ENCODE measurements around the gene CSAD.
A peak's percentile ranks its signal among the peaks of the same experiment; 100 is the strongest.

The CSAD gene

DNA sequence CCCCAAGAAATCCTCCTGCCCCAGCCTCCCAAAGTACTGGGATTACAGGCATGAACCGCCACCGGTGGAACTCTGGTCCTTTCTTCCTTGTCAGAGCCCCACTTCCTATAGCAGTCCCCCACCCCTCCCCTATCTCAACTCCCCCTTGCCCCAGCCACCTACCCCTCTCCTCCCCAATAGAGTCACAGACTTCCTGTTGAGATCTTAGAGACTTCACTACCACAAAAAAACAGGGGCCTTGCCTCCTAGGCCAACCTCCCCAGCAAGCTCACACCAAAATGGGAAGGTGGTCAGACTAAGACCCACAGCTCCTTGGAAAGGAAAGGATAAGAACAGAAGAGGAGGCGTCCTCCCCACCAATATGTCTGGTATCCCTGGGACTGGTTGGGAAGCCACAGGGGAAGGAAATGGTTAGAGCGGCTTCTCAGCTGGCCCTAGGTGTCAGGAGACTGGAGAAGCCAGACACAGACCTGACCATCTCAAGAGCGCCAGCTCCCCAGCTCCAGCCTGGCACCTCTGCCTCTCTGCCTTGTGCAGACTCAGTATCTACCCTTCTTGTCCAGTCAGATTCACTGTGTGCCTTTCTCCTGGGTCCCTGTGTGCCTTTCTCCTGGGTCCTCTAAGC, 17.9 kb upstream of the CSAD start:
- DNase-seq, result no peak

DNA sequence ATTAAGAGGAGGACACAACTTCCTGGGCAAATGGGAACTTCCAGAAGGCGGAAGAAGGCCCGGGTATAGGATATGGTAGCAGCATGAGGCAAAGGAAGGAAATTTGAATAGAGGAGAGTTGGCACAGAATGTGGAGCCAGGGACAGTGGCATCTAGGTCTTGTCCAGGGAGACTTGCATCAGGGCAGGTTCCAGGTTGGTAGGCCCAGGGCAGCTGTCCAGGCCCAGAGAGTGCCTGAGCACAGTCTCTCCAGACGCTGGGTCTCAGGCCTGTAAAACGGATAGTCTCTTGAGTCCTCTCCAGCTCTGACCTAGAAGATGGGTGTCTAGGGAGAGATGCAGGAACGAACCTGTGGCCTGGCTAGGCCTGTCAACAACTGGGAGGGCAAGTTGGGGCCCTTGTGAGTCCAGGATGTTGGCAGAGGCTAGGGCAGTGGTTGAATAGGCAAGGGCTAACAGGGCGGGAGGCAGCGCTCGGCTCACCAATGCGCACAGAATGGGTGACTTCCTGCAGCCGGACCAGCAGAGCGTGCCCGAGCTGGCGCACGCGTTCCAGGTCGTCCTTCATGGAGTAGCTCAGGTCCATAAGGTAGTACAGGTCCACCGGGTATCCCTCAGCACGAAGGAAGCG, 16.4 kb upstream of the CSAD start:
- DNase-seq, result no peak

DNA sequence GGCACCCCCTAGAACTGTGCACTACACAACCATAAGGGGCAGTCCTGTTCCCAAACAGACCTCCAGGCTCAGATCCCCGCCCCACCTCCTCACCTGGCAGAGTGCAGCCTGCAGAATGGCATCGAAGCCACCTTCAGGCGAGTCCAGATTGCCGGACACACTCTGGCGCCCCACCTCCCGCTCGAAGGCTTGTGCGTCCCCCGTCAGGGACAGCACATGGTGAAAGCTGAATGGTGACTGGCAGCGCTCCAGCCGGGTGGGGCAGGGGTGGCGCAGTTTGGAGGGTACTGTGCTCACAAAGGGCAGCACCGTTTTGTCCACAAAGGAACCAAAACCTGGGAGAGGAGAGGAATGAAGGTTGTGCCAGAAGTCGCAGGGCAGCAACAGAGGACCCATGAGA, 15.8 kb upstream of the CSAD start:
- DNase-seq, result no peak

DNA sequence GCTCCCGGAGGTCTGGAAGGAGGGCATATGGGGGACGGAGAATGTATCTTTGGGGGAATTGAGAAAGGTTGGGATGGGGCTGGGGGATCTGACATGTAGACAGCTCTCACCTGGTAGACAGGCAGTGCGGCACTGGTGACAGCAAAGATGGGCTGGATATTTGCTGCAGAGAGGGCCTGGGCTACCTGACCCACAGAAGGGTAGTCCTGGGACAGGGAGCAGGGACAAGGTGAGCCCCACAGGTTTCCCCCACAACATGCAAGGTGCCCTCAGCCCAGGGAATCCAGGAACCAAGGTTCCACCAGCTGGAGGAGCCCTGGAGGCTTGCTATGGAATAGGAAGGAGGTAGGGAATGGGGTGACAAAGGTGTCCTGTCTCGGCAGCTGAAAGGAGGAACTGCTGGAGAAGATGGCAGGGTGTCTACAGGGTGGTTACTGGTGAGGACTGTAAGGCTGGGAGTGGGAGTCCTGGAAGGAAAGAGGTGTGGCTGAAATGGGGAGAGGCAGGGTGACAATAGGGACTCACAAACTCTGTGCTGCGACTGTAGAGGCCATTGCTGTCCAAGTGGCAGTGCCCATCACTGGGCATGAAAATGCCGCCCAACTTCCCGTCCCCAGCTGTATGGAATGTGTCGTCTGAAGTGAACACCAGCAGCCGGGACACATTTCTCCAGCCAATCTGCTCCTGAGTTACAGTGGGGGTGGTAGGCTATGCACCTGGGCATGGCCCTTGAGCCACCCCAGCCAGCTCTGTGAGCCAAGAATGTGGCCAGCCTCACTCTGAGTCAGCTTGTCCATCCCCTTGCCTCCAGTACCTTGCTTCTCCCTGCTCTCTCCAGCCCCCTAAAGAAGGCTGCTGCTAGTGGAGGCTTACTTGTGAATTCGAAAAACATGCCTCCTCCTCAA, 15.0 kb upstream of the CSAD start:
- DNase-seq, result no peak

DNA sequence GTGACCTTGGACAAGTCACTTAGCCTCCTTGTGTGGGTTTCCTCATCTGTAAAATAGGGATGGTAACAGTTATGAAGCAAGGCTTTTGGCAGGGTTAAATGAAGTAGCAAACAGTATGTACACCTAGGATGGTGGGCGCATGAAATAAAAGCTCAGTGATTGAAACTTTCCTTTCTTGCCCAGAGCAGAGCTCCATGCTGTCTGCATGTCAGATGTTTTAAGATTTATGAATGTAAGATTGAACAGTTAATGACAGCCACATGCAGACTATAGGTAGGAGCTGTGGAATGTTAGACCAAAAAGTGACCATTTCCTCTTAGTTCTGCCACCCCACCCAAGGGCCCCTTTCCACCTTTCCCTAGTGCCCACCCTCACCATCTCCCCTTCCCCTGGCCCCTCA, 14.2 kb upstream of the CSAD start:
- no peak for DNase-seq

DNA sequence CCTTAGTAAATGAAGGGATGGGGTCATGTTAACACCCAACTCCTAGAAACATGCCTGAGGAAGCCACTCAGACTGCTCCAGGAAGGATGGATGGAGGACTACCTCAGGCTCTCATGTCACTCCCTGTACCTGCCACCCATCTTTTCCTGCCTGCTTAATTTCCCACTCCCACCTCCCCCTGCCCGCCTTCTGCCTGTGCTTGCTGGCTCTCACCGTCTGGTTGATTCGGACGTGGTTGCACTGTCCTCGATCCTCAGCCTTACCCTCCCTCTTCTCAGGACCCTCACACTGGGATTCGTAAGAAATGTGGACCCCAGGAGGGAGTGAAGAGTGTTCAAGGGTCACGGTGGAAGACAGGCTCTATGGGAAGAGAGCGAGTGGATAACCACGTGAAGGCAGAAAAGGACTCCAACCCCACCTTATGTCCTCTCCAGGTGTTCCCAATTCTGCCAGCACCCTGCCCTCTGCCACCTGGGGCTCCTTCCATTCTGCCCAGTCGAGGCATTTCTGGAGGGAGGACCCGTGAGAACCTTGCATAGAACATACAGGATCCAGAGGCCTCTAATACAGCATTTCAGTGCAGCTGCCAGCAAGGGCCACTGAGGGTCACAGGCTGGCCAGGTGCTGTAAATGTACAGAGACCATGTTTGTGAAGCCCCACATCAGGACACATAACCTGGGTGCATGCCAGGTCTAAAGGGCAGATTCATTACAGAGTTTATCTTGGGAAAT, 13.4 kb upstream of the CSAD start:
- DNase-seq, result no peak

DNA sequence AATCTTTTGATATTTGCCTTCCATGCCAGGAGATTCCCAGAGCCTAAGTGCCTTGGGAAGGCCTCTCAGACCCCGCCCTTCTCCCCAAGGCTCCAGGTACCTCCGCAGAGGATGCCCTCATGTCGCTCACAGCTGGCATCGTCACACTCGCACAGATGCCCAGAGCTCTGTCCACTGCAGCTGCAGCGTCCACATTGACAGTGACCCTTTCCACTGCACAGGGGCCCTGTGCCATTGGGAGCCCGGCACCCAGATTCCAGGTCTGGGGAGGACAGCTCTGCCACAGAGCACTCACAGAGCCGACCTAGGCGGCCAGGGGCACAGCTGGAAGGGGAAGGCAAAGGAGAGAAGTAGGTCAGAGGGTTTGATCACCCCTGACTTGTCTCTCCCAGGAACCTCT, 12.3 kb upstream of the CSAD start:
- DNase-seq, result no peak

DNA sequence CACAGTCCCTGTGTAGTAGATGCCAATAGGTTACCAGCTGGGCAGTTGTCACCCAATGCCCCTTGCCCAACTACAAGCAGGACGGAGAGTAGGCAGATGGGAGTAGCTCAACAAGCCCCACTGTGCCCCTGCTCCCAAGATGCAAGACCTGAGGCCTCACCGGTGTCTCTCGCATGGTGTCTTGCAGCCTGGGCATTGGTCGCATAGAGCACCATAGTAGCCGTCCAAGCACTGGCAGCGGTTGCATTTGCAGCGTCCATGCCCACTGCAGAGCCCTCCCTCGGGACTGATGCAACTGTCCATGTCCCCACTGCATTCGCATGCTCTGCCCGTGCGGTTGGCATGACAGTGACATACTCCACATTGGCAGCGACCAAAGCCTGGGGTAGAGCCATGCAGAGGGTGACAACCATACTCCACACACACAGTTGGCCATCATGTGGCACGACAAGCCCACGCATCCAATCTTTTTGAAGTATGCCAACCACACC, 11.9 kb upstream of the CSAD start:
- DNase-seq, result no peak

DNA sequence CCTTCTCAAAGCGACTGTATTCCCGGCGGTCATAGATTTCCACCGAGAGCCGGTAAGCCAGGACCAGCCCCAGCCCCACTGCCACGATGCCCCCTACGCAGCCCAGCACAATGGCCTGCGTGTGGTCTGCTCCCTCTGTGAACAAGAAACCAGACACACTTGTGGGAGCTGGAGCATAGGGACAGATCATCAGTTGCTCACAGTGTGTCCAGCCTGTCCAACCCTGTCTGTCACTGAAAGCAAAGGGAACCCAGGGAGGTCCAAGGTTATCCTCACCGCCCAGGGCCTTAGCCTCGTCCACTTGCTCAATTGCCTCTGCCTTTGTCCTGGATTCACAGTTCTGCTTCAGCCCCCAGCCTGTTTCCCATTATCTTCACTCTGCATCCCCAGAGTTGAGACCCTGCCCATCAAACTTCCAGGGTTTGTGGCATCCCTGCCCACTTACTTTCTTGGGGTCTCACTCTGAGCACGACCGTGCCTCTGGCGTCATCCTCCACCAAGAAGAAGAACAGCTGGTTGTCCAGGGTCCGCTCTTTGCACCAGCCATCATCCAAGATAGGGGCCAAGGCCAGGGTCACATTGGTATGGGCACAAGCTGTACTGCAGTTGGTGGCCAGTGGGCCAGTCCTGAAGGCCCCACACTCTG, 11.3 kb upstream of the CSAD start:
- no peak for DNase-seq

DNA sequence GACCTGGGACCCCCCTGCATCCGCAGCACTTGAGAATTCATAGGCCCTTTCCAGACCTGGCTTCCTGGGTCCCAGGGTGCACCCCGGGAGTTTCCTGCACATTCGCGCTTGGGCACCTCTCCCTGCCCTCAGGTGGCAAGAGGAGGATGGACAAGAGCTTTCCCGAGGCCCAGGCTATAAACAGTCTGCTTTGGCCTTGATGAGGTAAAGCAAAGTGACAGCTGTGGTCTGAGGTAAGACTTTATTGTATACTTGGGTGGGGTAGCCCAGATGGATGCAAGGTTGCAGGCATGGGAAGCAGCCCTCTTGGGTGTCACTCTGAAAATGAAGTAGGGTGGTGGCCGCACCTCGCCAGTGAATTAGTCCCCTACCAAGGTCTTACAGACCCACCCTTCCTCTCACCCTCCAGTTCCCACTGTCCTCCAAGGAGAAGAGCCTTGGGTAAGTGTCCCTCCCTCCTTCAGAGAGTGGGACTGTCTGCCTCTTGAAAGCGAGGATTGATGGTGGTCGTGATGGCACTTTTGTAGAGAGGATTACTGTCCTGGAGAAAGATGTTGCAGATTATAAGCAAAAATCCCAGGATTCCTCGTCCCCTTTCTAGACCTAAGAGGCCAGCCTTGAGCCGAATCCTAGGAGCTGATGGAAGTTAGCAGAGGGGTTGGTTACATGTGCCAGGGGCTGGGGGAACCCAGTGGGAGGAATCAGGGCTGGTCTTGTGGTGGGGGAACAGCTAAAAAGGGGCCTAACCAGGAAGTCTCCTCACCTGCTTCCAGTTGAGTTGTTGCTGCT, 10.6 kb upstream of the CSAD start:
- DNase-seq, result no peak

DNA sequence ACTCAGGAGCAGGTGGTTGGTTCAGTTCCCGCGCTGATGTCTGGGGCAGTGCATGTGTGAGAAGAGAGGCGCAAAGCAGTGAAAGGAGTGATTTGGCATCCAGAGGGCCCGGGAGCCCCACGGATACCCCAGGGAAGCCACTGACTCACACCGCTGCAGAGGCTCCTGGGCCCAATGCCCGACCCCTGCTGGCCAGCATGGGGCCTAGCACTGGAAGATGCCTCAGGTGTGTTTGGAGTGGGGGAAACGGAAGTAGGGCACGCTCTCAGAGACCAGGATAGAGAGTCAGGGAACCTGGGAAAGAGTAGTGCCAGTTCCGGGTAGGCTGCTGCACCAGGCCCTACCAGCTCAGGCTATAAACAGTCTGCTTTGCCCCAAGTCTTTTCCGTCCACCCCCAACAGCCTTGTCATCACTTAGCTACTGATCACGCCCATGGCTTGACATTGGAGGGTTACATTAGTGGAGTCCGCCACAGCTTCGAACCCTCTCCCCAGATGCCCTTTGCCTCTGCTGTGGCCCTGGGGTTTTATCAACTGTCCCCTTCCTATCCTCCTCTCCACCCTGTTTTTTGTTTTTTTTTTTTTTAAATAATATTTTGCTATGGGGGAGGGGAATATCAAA, 9.5 kb upstream of the CSAD start:
- peak in 1 of 2 experiments; percentile 8 for DNase-seq

DNA sequence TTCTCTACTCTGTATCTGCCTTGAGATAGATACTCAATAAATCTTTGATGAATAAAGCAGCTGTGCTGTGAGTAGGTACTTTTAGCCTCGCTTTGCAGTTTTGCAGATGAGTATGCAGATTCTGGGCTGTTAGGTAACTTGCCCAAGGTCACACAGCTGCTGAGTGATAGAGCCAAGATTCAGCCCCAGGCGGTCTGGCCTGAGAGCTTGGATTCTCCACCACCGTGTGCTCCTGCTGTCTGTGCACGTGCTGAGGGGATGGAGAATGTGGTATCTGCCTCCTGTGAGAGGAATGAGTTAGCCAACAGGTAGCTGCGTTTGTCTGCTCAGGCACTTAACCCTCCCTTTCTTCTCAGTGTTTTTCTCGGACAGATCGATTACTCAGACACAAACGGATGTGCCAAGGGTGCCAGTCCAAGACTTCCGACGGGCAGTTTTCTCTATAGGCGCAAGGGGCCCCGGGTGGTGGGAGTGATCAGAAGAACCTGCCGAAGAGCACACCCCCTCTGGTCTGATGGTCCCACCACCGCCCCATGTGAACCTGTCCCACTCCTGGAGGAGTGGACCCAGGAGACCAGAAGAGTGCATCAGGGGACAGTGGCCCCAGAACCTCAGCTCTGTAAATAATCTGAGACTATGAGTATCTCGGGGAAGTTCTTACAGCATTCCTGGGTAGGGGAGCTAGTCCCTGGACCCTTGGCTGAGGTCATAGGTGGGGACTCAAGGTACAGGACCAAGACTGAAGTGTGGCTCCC, 6.6 kb upstream of the CSAD start:
- no peak for DNase-seq

DNA sequence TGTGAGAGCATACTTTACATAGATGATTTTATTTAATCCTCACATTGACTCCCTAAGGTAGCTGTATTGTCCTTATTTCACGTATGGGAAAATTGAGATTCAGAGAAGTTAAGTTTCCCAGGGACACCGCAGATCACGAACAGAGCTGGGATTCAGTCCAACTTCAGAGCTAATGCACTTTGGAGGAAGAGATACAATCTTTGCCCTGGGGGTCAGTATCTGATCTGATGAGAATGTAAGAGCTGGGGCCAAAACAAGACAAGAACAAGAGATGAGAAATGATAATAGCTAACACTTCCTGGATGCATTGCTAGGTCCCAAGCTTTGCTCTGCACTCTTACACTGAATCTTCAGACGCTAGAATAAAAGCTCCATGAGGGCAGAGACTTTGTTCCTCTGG, 6.0 kb upstream of the CSAD start:
- DNase-seq, result no peak

DNA sequence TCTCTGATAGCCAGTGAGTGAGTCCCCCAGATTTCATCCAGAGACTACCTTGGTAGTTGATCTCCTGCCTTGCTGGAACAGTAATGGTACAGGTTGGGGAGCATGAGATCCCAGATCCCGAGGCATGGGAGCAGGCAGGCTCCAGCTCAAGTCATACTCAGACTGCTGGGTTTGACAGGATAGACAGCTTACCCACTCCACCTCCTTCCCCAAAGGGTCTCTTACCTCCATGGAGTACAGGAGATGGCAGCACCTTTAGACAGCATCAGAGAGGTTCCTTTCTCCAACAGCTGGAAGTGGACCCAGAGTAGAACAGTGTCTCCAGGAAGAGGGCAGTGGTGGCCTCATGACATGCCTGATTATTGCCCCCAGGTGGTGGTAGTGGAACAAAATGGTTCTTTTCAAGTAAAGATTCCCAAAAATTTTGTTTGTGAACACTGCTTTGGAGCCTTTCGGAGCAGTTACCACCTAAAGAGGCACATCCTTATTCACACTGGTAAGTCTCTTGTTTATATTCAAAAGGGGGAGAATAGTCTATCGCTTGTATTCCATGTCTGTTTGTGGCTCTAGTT, 4.9 kb upstream of the CSAD start:
- DNase-seq, result no peak

DNA sequence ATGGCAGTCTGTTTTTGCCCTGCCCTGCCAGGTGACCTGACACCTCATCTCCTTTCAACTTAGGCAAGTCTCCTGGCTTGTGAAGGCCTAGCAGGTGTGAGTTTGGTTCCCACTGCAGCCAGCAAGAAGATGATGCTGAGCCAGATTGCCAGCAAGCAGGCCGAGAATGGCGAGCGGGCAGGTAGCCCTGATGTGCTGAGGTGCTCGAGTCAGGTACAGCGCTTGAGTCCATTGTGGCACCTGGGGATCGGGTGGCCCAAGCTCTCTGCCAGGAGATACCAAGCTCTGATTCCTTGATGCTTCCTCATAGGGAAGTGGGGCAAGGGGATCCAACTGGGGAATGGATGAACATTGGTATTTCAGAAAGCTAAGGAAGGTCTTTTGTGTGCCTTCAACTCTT, 4.1 kb upstream of the CSAD start:
- DNase-seq, result no peak

DNA sequence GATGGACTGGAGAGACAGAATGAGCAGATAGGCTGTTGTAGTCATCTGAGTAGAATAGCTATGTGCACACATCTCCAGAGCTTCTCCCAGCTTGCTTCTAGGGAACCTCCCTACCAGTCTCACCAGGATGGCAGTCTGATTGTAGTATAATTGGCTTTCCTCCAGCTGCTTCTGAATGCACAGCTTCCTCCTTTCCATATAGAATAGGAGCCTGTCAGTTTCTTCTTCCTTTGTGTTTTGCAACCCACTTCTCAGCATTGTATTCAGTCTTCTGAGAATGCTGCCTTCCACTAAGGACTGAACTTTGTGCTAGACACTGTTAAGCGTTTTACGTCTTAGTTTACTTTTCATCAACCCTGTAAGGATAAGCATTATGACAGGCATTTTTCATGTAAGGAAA, 2.2 kb upstream of the CSAD start:
- DNase-seq, result no peak

DNA sequence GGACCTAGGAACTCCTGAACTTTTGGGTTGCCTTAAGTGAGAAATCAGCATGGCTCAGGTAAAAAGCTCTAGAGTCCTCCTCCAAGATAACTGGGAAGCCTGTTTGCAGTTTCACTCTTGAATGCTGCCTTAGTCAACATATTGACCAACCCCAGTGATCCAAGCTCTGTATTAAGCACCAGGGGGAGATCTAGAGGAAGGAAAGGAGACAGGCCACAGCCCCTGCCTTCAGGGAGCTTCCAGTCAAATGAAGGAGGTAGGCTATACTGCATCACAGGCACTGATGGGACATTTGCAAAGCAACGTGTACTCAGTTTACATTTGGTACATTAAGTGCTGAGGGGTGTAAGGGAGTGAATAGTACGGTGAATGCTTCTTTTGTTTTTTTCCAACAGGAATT, 1.2 kb upstream of the CSAD start:
- DNase-seq, result no peak

DNA sequence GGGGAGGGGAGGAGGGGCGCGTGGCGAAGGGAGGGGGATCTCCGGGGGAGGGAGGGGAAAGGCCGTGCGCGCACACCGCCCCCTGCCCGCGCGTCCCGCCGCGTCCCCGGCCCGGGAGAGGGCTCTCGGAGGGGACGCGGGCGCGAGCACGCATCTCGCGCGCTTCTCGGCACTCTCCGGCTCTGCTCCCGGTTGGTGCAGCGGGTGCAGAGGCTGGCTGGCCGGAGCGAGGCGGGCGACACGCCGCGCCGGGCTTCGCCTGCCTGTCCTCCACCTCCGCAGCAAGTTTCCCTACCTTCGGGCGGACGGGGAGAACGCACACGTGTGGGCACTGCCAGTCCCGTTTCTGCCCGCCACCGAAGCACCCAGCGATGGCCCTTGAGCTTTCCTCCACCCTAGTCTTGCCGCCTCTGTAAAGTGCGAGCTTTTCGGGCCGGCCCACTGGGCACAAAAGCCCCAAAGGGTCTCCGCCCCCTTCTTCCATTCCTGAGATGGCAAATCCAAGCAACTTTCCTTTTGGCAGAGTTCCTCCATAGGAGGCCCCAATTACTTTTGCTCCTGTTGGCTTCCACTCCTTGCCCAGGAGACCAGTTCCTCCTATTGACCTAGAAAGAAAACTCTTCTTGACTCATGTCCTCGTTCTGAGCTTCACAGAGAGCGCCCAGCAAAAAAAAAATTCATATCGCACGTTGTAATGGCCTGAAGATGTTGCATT, 363 bp upstream of the CSAD start:
- DNase-seq, result peak; percentile 52 to 75

DNA sequence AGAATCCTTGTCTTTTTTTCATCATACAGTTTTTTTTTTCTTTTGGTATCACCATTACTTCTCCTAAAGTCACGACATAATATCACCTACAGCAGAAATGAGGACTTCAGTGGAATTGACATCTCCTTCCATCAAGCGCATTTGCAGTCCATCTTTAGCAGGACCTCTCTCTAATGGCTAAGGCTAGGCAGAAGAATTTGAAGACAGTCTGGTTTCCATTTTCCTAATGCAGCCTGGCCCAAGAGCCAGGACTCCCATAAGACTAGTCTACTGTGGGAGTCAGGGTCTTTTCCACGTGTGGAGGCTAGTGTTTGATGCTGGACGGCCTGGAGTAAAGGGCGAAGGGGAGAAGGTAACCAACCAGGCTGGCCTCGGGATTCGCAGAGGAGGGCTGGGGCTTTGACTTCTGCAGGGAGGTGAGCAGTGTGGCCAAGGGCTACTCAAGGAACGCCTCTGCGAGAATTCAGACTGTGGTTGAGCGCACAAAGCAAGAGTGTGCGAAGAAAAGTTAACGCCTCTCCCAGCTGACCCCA, 972 bp downstream of the CSAD start:
- peak in 1 of 2 experiments; percentile 67 for DNase-seq

All from SW 1271 (cell line).